Measurements from ENCODE around the gene NUDT22. TPM values are rescaled to one million over a fixed set of nuclear protein-coding genes. Genes with fewer than 3 reads are reported as not detected.

NUDT22 gene
- polyA plus RNA-seq, 10 donors: 12.0 to 21.5 (median 17.7) TPM

GRCh38 chr11:64226507-64227051 is 505 bp downstream of the NUDT22 start:
- peak in 1 of 3 donors; percentile 70 for DNase-seq

GRCh38 chr11:64227405-64227956 is 1.4 kb downstream of the NUDT22 start:
- peak in 1 of 3 donors; percentile 23 for DNase-seq

GRCh38 chr11:64229090-64229743 is 3.1 kb downstream of the NUDT22 start:
- peak in 1 of 3 donors; percentile 16 for DNase-seq

- no peak for DNase-seq
These were observed 3.7 kb downstream of the NUDT22 start for GRCh38 chr11:64229744-64230170.

GRCh38 chr11:64230171-64230984 is 4.3 kb downstream of the NUDT22 start, which contains the start of gene DNAJC4:
TSS of gene DNAJC4 (plus strand) at chr11:64230548. CDS start at chr11:64230855, 307 bp downstream.
- DNase-seq: peak; percentile 91 to 96 (median 93)

- no peak for DNase-seq
These were observed 4.9 kb downstream of the NUDT22 start for GRCh38 chr11:64230985-64231365.

GRCh38 chr11:64231546-64231945 is 5.5 kb downstream of the NUDT22 start:
- no peak for DNase-seq

GRCh38 chr11:64232182-64232966 is 6.3 kb downstream of the NUDT22 start:
- no peak for DNase-seq

- no peak for DNase-seq
These were observed 6.9 kb downstream of the NUDT22 start for GRCh38 chr11:64232967-64233315.

GRCh38 chr11:64233913-64234586 is 8.0 kb downstream of the NUDT22 start, which contains the start of gene VEGFB:
TSS of gene VEGFB (plus strand) at chr11:64234584. CDS start at chr11:64234834, 250 bp downstream.
- peak in 1 of 3 donors; percentile 78 for DNase-seq

GRCh38 chr11:64234647-64235379 is 8.7 kb downstream of the NUDT22 start:
- peak in 1 of 3 donors; percentile 64 for DNase-seq

GRCh38 chr11:64235437-64236161 is 9.5 kb downstream of the NUDT22 start:
- DNase-seq: no peak

- DNase-seq: no peak
These were observed 11.4 kb downstream of the NUDT22 start for GRCh38 chr11:64237484-64237951.

- no peak for DNase-seq
These were observed 12.0 kb downstream of the NUDT22 start for GRCh38 chr11:64238076-64238475.

- no peak for DNase-seq
These were observed 12.9 kb downstream of the NUDT22 start for GRCh38 chr11:64238999-64239398.

- DNase-seq: no peak
These were observed 13.8 kb downstream of the NUDT22 start for GRCh38 chr11:64239662-64240434.

- peak; percentile 97 to 99 (median 98) for DNase-seq
These were observed 14.6 kb downstream of the NUDT22 start, which contains the start of gene FKBP2 for GRCh38 chr11:64240435-64241240. TSS of gene FKBP2 (plus strand) at chr11:64241095. CDS start at chr11:64242388, 1,293 bp downstream.

GRCh38 chr11:64241241-64241490 is 15.1 kb downstream of the NUDT22 start:
- DNase-seq: peak; percentile 99 to 100 (median 100)
